NCI-H2081 (cell line): Measurements from ENCODE around the gene VSNL1.

Experiments
- DNase-seq, 2 experiments: peaks; one replicate each; lab custom pipeline; 2025; lab: John Stamatoyannopoulos, UW

The VSNL1 gene

DNA sequence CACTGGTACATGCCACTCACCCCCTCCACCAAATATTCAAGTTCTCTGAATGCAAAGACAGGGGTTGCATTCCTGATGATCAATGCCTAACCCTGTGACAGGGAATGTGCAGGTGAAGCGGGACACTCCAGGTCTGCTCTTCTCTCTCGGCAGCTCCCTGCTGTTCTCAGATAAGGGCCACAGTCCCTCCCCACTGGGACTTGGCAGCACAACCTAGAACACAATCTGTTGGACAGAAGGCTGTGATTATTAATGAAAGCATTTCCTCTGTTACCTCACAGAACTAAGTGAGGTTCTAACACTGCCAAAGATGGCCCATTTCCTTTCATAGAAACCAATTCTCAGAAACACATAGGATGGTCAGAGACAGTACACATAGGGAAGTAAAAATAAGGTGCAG lies 42.7 kb downstream of the VSNL1 start:
- peak in 1 of 2 experiments; percentile 26 for DNase-seq

DNA sequence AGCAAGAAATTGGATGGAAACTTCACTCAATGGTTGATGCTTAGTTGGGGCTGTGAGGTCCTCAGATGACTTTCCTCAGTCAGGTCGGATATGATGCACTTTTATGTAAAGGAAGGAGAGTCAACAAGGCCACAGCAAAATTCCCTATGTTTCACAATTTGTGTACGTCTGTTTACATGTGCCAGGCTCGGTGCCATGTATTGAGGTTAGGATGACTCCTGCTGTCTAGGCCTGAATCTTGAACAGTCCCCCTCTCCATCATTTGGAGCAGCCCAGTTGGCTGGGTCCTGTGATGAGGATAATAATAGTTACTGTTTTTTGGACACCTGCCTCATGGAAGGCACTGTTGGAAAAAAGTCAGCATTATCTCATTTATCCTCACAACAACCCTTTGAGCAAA lies 43.1 kb downstream of the VSNL1 start:
- DNase-seq = no peak

DNA sequence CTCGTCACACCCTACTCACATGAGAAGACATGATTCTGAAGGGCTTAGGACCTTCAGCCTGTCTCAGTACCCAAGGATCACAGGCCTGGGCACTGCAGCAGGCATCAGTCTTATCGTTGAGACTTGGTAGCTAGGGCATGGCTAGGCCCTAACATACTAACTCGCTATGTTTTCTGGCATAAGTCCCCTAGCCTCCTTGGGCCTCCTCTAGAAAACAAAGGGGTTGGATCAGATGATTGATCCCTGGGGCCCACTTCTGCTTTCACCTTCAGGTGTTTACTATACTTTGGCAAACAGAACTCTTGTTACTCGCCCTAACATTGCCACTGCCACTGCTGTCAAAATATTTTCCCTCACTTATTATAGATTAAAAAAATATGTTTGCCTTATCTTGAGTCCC lies 44.2 kb downstream of the VSNL1 start:
- DNase-seq = no peak

DNA sequence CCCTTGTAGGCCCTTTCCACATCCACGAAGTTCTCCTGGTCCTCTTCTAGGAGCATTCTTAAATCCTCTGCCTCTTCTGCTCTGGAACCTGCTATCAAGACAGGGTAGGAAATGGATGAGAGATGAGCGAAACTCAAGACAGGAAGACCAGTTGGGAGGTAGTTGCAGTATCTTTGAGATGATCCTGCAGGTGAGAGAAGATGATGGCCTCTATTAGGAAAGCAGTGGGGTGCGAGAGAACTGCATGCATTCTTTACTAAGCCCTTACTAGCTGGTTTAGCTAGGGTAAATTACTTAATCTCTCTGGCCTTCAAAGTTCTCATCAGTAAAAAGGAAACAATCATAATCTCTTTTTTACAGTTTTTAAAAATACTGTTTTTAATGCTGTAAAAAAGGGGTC lies 47.0 kb downstream of the VSNL1 start:
- DNase-seq = no peak

DNA sequence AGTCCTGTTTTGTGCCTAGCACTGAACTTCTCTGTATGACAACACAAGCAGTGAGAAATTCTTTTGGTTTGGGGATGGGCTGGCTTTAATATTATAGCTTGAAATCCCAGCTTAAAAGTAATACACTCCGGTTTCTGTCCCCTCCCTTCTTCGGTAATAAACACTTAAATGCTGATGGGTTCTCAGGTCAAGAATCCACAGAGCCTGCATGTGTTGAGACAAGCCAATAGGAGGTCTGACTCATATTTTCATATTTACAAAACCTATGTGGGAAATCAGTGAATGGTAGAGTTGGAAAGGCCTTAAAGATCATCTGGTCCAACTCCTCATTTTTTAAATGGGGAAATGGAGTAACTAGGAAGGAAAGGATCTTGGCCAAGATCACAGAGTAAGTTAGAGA lies 47.5 kb downstream of the VSNL1 start:
- DNase-seq = no peak

DNA sequence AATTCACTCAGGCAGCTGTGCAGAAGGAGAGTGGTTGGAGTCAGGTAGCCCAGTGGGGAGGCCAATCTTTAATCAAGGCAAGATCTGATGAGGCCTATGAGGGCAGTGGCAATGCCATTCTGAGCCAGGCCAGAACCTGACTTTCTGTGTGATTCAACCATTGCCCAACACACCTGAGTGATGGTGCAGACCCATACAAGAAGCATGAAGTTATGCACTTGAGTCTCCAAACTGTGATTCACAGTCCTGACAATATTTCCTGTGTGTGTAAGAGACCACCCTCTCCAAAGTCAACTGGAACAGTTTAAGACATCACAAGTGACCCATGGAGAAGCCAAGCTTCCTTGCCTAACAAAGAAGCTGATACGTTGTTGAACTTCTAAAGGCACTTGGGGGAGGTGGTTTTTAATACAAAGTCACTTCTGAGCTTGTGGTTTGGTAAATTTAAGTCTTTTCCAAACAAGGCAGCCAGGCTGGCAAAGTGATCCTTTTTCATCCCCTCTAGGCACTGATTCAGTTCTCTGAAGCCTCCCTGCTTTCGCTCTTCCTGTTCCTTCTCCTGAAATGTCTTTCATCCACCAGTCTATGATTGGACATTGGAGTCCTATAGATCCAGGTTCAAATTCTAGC lies 49.0 kb downstream of the VSNL1 start:
- no peak for DNase-seq

DNA sequence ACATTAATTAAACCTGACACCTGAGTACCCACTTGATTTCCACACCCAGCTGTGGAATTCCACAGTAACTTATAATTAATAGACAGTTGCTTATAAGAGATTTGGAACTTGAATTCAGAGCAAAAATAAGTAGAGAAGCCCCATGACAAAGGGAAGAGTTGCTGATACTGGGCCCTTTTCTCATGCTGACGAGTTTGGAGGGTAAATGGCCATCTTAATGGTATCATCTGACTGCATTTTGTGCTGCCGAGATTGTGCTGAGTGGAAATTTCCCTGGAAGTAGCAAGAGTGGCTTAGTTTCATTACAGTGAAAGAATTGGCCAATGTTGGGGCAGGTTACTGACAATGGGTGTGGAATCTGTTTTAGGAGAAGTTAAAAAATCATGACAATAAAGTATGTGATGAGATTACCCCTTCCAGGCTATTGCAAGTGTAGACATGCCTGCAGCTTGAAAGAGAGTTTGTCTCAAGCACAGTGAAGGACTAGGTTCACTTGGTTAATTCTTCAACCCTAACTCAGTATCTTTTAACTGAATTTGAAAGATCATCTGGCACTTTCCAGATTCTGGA lies 49.9 kb downstream of the VSNL1 start:
- DNase-seq = no peak

DNA sequence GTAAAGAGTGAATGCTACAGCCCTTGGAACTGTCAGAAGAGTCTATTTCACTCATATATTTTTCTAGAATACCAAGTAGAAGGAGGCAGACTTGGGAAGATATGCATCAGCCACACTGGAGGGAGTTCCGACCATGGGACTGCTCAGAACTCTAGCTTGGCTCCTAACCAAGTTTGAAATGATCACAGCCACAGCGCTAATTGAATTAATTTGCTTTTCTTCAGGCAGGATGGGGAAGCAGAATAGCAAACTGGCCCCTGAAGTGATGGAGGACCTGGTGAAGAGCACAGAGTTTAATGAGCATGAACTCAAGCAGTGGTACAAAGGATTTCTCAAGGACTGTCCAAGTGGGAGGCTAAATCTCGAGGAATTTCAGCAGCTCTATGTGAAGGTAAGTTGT lies 51.4 kb downstream of the VSNL1 start:
- no peak for DNase-seq

DNA sequence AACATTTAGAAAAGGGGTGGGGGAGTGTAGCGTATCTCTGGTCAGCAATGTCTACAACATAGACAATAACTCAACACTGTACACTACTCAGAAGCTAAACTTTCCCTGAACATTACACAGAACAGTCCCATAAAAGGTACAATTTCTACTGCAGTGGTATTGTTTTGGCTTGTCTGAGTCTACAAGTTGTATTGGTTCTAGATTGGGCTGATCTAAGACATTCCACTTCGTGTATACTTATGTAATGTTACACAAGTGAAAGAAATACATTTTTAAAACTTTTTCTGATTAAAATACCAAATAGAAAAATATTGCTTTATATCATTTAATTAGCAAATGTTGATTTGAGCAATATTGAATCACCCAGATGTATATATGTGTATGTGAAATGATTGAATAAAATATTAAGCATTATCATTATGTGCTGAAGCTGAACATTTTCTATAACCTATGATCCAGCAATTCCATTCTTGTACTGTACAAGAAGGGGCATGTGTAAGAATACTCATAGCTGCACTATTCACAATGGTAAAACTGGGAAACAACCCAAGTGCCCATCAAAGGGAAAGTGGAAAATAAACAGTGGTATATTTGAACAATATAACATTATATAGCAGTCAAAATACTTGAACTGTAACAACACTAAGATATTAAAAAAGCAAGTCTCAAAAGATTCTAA lies 52.4 kb downstream of the VSNL1 start:
- DNase-seq = no peak

DNA sequence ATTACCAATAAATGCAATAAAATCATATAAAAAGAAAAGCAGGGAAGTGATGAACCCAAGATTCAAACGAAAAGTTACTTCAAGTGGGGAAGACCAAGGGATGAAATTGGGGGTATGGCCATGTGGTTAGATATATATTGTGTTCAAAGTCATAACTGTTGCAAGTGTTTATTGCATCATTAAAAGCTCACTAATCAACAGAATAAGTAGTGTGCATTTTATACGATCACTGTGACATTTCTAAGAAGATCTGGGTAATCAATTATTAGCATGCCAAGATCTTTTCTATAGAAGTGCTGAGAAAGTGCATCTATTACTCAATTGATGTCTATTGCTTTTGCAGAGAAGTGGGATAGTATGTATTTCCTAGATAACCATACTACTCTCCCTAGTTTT lies 52.9 kb downstream of the VSNL1 start:
- DNase-seq = no peak

DNA sequence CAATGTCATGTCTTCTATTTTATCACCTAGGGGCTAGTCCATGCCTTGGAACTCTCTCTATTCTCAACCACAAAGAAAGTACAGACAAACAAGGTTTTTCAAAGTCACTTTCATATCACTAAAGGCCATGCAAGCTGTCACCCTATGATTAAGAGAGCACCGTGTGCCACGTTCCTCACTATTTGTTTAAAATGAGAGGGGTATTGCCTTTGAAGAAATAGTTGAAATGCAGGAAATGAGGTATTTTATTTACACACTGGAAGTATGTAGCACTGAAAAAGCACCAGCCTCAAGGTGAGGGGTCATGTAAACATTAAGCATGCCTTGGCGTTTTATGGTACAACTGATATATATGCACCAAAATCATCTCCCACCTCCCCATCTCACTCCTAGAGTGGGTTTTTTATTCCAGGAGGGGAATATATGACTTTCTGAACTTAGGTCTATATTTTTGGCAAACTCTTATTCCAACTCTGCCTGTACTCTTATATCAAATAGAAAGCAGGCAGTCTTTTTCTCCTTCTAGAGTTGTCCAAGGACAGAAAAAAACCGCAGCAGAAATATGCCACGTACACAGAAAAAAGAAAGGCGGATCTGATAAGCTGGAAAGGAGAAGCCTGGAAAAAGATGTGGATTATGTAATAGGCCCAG lies 53.5 kb downstream of the VSNL1 start:
- no peak for DNase-seq

DNA sequence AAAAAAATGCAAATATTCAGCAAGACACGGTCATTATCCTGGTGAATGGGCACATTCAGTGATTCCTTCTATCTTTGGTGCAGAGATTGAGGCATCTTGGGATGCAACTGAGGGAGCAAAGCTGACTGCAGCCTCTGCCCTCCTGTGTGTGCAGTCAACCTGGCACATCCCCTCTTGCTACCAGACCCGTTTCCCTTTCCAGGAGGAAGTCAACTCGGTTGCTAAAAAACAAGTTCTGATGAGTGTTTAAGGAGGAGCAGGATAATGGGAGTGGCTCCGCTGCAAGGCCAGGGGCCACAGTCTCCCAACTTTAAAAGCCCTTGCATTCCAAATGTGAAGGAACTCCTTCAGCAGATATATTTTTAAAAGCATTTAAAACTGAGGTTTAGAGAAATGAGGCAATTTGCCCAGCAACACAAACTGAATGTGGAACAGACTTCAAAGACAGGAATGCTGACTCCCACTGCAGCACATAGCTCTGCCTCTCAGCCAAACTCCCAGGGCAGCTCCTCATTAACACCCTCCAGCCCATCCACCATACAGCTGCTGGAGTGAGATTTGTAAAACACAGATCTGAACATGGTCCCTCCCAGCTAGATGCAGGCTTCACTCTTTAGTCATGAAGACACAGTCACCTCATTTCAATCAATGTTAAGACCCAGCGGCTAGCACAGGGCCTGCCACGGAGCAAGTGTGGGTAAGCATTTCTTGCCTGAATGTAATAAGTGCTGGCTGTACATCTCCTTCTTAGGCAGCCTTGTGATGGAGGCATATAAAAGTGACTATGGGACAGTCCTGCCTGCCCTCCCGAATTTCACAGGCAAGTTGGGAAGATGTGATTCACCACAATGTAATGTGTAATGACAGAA lies 54.3 kb downstream of the VSNL1 start:
- no peak for DNase-seq

DNA sequence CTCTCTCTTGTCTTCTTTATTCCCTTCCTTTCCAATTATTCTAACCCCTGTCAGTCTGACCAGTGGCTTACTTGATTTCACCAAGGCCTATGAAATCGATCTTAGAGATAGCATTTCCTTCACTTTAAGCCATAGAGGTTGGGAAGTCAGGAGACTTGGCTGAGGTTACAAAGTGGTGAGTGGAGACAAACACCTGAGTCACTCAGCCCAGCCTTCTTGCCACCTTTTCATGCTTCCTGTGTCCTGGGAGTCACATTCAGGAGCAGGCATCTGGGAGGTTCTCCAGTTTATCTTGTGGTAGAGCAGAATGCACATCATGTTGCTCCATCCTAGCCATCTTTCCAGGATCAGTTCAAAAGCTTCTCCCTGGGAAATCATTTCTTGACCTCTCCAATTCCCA lies 59.1 kb downstream of the VSNL1 start:
- no peak for DNase-seq

DNA sequence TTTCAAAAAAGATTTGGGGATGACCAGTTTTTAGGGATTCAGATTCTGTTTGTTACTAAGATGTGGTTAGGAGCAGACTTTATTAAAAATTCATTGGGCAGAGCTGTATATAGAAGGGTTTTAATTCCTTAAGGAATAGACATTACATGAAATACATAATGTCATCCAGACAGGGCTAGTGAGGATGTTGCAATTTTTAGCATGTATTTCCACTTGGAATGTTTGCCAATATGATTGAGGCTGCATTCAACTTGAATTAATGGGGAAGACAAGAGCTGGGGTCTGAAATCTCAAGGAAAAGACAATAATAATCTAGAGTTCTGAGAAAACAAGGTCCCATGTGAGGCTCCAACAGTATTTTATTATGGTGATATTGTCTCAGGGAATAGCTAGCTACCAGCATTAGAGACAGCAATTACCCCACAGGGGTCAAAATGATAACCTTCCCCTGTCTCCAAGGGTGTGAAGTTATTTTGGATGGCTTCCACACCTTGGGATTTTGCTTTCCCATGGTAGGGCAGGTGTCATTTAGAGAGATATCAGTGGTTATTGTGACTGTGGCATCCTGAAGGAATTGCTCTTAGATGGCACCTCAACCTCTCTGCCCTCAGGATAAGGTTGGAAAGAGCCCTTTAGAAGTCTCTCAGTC lies 60.2 kb downstream of the VSNL1 start:
- DNase-seq = no peak

DNA sequence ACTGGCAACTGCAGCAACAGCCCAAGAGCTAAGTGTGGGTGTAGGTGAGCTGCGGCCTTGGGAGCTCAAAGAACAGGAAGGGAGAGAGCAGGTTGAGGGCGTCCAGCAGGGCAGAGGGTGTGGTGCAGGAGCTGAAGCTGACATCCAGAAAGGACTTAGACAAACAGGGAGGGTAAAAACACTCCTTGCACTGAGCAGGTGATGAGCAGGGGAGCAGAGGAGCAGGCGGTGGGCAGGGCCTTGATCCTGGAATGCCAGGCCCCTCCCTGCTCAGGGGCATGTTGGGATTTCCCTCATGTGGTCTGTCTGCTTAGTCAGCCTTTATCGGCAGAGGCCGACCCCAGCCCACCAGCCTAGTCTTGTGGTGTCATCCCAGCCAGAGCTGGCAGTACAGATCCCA lies 63.6 kb downstream of the VSNL1 start:
- no peak for DNase-seq

DNA sequence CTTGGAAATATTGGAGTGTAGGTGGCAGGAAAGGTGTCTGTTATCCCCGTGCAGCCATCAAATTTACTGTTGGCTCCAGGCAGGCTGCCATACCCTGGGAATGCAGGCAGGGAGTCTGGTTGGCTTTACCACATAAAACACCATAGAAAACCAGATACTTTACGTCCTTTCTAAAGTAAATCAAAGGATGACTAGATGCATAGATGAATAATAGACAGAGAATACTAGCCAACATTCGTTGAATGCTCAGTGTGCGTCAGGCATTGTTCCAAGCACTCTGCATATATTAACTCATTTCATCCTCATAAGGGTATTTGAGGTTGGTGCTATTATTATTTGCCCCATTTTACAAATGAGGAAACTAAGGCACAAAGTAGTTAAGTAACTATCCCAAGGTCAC lies 65.2 kb downstream of the VSNL1 start:
- no peak for DNase-seq

DNA sequence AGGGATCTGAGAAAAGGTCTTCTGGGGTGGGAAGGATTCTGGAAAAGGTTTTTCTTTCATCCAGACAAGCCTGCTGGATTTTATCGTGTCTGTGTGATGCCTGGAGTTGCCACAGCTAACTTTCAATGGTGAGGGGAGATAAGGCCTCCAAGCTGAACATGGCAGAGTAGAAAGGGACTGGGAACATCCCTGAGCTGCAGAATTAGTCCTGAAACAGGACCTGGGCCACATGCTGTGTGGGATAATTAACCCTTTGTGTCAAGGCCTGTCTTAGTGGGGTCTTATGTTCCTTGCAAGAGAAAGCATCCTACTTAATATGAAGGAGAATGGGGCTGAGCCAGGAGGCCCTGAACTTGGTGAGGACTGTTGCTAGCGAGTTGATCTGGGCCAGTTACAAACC lies 66.4 kb downstream of the VSNL1 start:
- DNase-seq = no peak

DNA sequence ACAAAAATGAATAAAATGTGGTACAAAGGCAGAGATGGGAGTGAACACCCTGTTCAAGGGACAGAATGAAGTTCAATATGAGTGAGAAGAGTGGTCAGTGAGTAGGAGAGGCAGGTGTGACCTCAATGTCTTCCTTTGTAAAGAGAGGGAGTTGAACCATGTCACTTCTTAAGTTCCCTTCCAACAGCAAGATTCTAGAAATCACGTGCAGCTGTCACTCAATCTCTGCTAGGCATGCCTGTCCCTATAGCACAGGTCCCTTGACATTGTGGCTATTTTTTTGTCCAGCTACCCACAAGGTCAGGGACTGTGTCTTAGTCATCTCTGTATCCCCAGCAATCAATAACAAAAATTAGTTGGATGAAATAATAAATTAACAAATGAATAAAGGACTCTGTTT lies 66.9 kb downstream of the VSNL1 start:
- DNase-seq = no peak

DNA sequence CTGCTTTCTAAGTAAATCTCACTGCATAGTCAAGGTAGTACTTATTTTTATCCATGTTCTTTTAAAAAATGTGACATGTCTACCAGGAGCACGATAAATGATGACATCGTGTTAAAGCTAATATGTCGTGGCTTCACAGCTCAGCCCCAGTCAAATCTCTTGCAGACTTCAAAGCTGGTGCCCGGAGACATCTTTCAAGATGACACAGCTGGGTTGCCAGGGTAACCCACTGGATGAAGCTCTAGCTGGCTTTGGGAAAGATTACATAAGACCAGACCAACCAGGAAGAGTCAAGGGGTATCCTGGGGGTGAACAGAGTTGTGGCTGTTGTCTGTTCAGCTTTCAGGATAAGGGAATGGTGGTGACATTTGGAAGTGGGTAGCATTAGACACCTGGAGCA lies 67.8 kb downstream of the VSNL1 start:
- no peak for DNase-seq

DNA sequence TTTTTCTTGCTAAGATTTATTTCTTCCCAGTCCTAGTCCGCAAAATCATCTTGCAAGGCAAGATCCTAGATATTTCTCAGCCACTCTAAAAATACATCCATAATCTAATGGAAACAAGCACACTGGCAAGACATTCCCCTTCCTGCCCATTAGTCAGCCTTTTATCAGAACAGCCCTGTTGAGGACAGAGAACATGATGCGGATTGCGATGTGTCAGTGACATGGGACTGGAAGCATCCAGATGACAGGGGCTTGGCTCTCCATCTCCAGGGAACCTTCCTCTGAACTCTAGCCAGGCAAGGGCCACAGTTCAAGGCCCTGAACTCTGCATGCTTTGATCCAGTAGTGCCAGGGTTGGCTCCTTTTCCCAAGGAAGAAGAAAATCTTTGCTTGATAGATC lies 70.0 kb downstream of the VSNL1 start:
- no peak for DNase-seq

DNA sequence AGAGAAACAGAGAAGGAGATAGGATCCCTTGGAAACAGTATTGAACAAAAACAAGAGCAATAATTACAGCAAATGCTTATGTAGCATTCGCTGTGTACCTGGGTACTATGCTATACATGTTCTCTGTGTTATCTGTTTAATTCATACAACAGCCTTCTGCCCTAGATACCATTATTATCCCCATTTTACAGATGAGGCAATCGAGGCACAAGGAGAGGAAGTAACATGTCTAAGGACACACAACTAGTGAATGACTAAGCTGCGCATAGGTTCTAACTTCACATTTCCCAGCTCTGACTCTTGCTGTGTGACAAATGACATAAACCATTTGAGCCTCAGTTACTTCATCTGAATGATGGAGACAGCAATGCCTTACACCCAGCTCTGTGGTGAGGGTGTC lies 70.5 kb downstream of the VSNL1 start:
- DNase-seq = no peak
